ENCODE measurements around the gene FMNL2. TPM values are rescaled to one million over a fixed set of nuclear protein-coding genes. Genes with fewer than 3 reads are reported as not detected.

The FMNL2 gene
- polyA plus RNA-seq, 4 donors: 7.0 to 23.3 (median 8.7) TPM

DNA sequence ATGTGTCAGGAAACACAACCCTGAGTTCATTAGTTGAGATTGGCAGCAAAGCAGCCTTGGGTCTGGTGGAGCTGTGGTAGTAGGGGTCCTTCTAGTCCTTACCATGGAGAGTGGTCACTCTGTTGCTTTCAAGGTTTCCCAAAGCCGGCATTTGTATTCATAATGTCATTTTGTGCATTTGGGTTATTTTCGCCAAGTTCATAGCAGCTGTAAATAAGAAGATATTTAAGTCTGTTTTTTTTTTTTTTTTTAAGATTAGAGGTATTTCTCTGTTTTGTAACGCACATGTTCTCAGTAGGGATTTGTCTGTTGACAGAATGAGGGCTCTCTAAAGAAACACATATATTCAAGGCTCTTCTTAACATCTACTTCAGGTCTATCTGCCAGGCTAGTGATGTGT lies 268.2 kb downstream of the FMNL2 start:
- no peaks in the 10 kb centered on the region for H3K27me3 ChIP-seq (ENCODE audit: control insufficient read depth in 3 of 3, insufficient read depth in 3 of 3, low read length in 3 of 3)
- no peak for FAIRE-seq
- 90 to 96% (median 94%) methylated on average over 3 of the region's 3 CpGs for WGBS, 3 donors

DNA sequence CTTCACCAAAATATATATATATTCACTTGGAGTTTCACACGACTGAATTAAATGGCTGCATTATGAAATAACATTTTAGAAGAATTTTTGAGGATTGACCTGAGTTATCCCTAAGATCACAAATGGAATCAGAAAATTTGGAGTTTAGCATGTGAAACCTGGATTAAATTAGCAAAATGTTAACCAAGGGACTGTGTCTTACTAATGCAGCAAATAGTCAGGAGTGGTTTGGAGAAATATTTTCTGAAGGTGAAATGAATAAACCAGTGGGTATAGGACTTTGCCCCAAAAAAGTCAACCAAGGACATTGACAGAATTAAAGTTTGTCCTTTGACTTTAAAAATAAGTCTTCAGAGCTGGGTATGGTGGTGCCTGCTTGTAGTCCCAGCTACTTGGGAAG lies 271.1 kb downstream of the FMNL2 start:
- H3K4me3 ChIP-seq (ENCODE audit: low read depth in 1 of 3, low read length in 3 of 3): no peak overlapping the region
- H3K27ac ChIP-seq (ENCODE audit: low read depth in 1 of 3, low read length in 2 of 3): no peak overlapping the region
- H3K4me1 ChIP-seq (ENCODE audit: control insufficient read depth in 3 of 3, insufficient read depth in 2 of 3, low read depth in 1 of 3, low read length in 2 of 3): no peaks in the 10 kb centered on the region
- H3K36me3 ChIP-seq (ENCODE audit: control insufficient read depth in 3 of 3, insufficient read depth in 2 of 3, low read depth in 1 of 3, low read length in 3 of 3): peaks cover 0 to 8% (median 0%) of the 10 kb centered on the region in 3 donors
- no peaks in the 10 kb centered on the region for H3K9me3 ChIP-seq (ENCODE audit: control insufficient read depth in 2 of 2, insufficient read depth in 1 of 2, low read depth in 1 of 2, low read length in 1 of 2)
- DNase-seq (no peak), FAIRE-seq (no peak)
- H3K27me3 ChIP-seq (ENCODE audit: control insufficient read depth in 3 of 3, insufficient read depth in 3 of 3, low read length in 3 of 3): no peaks in the 10 kb centered on the region
- WGBS, 3 donors: 93 to 98% (median 93%) methylated on average over 1 of the region's 1 CpG

More for the DNA sequence above, 268.2 kb downstream of the FMNL2 start:
- H3K27ac ChIP-seq (ENCODE audit: low read depth in 1 of 3, low read length in 2 of 3): no peak overlapping the region
- peaks cover 0 to 6% (median 0%) of the 10 kb centered on the region in 3 donors for H3K36me3 ChIP-seq (ENCODE audit: control insufficient read depth in 3 of 3, insufficient read depth in 2 of 3, low read depth in 1 of 3, low read length in 3 of 3)
- no peak overlapping the region for H3K4me3 ChIP-seq (ENCODE audit: low read depth in 1 of 3, low read length in 3 of 3)
- no peaks in the 10 kb centered on the region for H3K4me1 ChIP-seq (ENCODE audit: control insufficient read depth in 3 of 3, insufficient read depth in 2 of 3, low read depth in 1 of 3, low read length in 2 of 3)
- no peaks in the 10 kb centered on the region for H3K9me3 ChIP-seq (ENCODE audit: control insufficient read depth in 2 of 2, insufficient read depth in 1 of 2, low read depth in 1 of 2, low read length in 1 of 2)
- DNase-seq: no peak

DNA sequence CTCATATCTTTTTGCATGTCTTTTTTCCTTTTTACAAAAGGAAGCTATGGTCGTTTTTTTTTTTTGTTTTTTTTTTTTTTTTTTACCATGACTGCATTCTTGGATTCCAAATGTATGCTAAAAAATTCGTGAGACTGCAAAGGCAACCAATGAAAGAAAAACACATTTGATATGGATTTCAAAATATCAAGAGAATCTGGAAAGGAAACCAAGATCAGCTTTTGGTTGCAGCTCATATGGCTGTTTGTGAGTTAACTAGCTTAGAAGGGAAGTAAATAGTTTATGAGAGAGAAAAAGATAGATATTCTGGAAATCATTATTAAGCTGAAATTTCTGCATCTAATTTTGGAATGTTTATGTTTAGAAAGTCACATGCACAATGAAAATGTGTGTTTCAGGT lies 272.0 kb downstream of the FMNL2 start:
- 45 to 65% (median 49%) methylated on average over 2 of the region's 2 CpGs for WGBS, 3 donors
- no peaks in the 10 kb centered on the region for H3K9me3 ChIP-seq (ENCODE audit: control insufficient read depth in 2 of 2, insufficient read depth in 1 of 2, low read depth in 1 of 2, low read length in 1 of 2)
- peaks cover 0 to 4% (median 2%) of the 10 kb centered on the region in 3 donors for H3K4me1 ChIP-seq (ENCODE audit: control insufficient read depth in 3 of 3, insufficient read depth in 2 of 3, low read depth in 1 of 3, low read length in 2 of 3)
- H3K4me3 ChIP-seq (ENCODE audit: low read depth in 1 of 3, low read length in 3 of 3): no peak overlapping the region
- DNase-seq (no peak), FAIRE-seq (no peak)
- no peaks in the 10 kb centered on the region for H3K27me3 ChIP-seq (ENCODE audit: control insufficient read depth in 3 of 3, insufficient read depth in 3 of 3, low read length in 3 of 3)
- H3K27ac ChIP-seq (ENCODE audit: low read depth in 1 of 3, low read length in 2 of 3): no peak overlapping the region
- H3K36me3 ChIP-seq (ENCODE audit: control insufficient read depth in 3 of 3, insufficient read depth in 2 of 3, low read depth in 1 of 3, low read length in 3 of 3): peaks cover 0 to 8% (median 0%) of the 10 kb centered on the region in 3 donors

DNA sequence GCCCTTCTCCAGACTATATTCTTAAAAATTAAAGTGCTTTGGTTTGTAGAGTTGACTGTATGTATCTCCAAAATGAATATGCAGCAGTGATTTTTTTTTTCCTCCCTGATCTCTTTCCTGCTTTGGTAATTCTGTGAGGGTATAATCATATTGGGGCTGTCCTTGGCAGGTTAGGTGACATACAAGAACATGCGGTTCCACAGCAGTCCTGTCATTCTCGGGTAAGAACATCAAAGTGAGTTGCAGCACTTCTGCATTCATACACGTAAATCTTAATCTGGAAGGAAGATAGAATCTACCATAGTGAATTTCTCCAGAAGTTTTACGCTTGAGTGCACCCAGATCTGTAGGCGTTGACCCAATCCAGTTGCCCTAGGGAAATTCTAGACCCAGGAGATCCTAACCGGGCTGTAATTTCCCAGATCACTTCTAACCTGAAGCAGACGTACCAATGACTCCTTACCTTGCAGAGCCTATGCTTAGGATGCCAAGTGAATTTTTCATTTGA lies 272.9 kb downstream of the FMNL2 start:
- Histone ChIP-seq H3K4me3 (ENCODE audit: low read depth in 1 of 3, low read length in 3 of 3) (no peak overlapping the region), H3K4me1 (ENCODE audit: control insufficient read depth in 3 of 3, insufficient read depth in 2 of 3, low read depth in 1 of 3, low read length in 2 of 3) (peaks cover 0 to 7% (median 2%) of the 10 kb centered on the region in 3 donors), H3K36me3 (ENCODE audit: control insufficient read depth in 3 of 3, insufficient read depth in 2 of 3, low read depth in 1 of 3, low read length in 3 of 3) (peaks cover 0 to 12% (median 0%) of the 10 kb centered on the region in 3 donors), H3K27ac (ENCODE audit: low read depth in 1 of 3, low read length in 2 of 3) (no peak overlapping the region), H3K9me3 (ENCODE audit: control insufficient read depth in 2 of 2, insufficient read depth in 1 of 2, low read depth in 1 of 2, low read length in 1 of 2) (no peaks in the 10 kb centered on the region), H3K27me3 (ENCODE audit: control insufficient read depth in 3 of 3, insufficient read depth in 3 of 3, low read length in 3 of 3) (no peaks in the 10 kb centered on the region)
- no peak for FAIRE-seq
- WGBS, 3 donors: 91% methylated on average over 7 of the region's 7 CpGs
- DNase-seq: no peak

DNA sequence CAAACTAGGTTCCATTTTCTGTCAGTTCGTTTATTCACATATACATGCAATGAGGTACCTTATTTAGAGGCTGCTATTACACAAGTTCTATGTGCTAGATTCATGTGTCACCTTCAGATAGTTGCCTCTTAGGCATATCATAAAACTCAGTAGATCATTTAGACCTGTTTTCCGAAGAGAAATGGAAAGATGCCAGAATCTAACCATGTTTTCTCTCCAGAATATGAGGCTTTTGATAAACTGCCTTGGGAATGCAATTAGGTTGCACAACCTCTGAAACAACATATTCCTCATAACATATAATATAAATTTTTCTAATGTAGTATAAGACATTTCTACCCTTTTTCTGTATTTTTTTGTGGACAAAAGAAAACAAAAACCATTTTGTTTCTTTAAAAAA lies 274.2 kb downstream of the FMNL2 start:
- 54 to 79% (median 61%) methylated on average over 2 of the region's 2 CpGs for WGBS, 3 donors
- H3K9me3 ChIP-seq (ENCODE audit: control insufficient read depth in 2 of 2, insufficient read depth in 1 of 2, low read depth in 1 of 2, low read length in 1 of 2): no peaks in the 10 kb centered on the region
- H3K36me3 ChIP-seq (ENCODE audit: control insufficient read depth in 3 of 3, insufficient read depth in 2 of 3, low read depth in 1 of 3, low read length in 3 of 3): peaks cover 0 to 12% (median 0%) of the 10 kb centered on the region in 3 donors
- H3K27ac ChIP-seq (ENCODE audit: low read depth in 1 of 3, low read length in 2 of 3): no peak overlapping the region
- H3K4me3 ChIP-seq (ENCODE audit: low read depth in 1 of 3, low read length in 3 of 3): no peak overlapping the region
- no peak for DNase-seq
- peaks cover 0 to 7% (median 2%) of the 10 kb centered on the region in 3 donors for H3K4me1 ChIP-seq (ENCODE audit: control insufficient read depth in 3 of 3, insufficient read depth in 2 of 3, low read depth in 1 of 3, low read length in 2 of 3)
- H3K27me3 ChIP-seq (ENCODE audit: control insufficient read depth in 3 of 3, insufficient read depth in 3 of 3, low read length in 3 of 3): no peaks in the 10 kb centered on the region
- no peak for FAIRE-seq

DNA sequence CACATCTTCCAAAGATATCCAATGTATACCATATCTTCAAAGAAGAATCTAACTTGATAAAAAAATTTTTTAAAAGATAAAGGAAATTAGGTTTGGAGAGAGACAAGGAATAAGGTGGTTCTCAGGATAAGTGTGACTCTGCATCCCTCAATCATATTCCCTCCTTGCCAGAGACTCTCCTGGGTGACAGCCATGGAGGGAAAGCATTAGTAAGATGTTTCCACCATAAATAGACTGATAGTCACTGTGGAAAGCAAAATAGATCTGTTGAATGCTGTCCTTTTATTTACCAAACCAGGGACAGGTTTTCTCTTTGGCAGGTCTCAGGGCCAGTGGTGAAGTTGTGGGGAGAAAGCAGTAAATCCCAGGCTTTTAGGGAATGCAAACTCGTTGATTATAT lies 274.7 kb downstream of the FMNL2 start:
- no peak overlapping the region for H3K4me3 ChIP-seq (ENCODE audit: low read depth in 1 of 3, low read length in 3 of 3)
- FAIRE-seq: no peak
- H3K36me3 ChIP-seq (ENCODE audit: control insufficient read depth in 3 of 3, insufficient read depth in 2 of 3, low read depth in 1 of 3, low read length in 3 of 3): peaks cover 0 to 12% (median 0%) of the 10 kb centered on the region in 3 donors
- no peaks in the 10 kb centered on the region for H3K27me3 ChIP-seq (ENCODE audit: control insufficient read depth in 3 of 3, insufficient read depth in 3 of 3, low read length in 3 of 3)
- H3K4me1 ChIP-seq (ENCODE audit: control insufficient read depth in 3 of 3, insufficient read depth in 2 of 3, low read depth in 1 of 3, low read length in 2 of 3): peaks cover 0 to 7% (median 2%) of the 10 kb centered on the region in 3 donors
- H3K27ac ChIP-seq (ENCODE audit: low read depth in 1 of 3, low read length in 2 of 3): no peak overlapping the region
- no peak for DNase-seq
- 25 to 88% (median 82%) methylated on average over 1 of the region's 1 CpG for WGBS, 3 donors
- H3K9me3 ChIP-seq (ENCODE audit: control insufficient read depth in 2 of 2, insufficient read depth in 1 of 2, low read depth in 1 of 2, low read length in 1 of 2): no peaks in the 10 kb centered on the region

DNA sequence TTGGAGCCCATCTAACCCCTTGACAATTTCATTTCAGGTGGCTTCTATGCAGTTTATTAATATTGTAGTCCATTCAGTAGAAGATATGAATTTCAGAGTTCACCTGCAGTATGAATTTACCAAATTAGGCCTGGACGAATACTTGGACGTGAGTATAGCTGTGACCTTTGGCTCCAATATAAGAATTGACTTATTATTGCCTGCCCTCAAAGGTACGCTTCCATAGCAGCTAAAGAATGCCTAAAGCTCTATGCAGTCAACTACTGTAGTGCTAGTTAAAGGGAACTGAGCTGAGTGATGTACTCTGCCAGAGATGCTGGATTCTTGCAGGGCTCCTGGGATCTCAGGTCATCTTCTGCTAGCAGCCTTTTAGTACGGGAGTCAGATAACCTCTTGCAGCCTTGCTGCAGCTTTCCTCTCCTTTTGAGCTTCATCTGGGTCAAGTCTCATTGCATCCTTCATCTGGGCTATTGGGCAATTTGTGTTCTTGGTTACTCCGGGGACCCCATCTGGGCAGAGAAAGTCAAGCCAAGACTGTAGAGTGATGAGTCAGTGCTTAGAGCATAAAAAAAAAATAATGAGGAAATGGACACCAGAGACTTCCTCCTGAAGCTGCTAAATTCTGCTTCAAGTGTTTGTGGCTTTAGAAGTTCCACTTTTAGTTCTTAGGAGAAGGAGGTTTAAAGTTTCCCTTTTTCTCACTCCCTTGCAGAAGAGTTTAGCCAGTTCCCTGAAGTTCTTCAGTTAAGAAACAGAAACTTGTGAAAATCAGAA lies 276.7 kb downstream of the FMNL2 start:
- no peak for FAIRE-seq
- no peaks in the 10 kb centered on the region for H3K9me3 ChIP-seq (ENCODE audit: control insufficient read depth in 2 of 2, insufficient read depth in 1 of 2, low read depth in 1 of 2, low read length in 1 of 2)
- H3K4me1 ChIP-seq (ENCODE audit: control insufficient read depth in 3 of 3, insufficient read depth in 2 of 3, low read depth in 1 of 3, low read length in 2 of 3): peaks cover 0 to 7% (median 2%) of the 10 kb centered on the region in 3 donors
- no peaks in the 10 kb centered on the region for H3K27me3 ChIP-seq (ENCODE audit: control insufficient read depth in 3 of 3, insufficient read depth in 3 of 3, low read length in 3 of 3)
- no peak overlapping the region for H3K4me3 ChIP-seq (ENCODE audit: low read depth in 1 of 3, low read length in 3 of 3)
- H3K36me3 ChIP-seq (ENCODE audit: control insufficient read depth in 3 of 3, insufficient read depth in 2 of 3, low read depth in 1 of 3, low read length in 3 of 3): peaks cover 0 to 6% (median 0%) of the 10 kb centered on the region in 3 donors
- H3K27ac ChIP-seq (ENCODE audit: low read depth in 1 of 3, low read length in 2 of 3): peak overlapping the region in 1 of 3 donors; percentile 33
- 35 to 45% (median 43%) methylated on average over 5 of the region's 5 CpGs for WGBS, 3 donors
- DNase-seq: peak; percentile 20 to 53

DNA sequence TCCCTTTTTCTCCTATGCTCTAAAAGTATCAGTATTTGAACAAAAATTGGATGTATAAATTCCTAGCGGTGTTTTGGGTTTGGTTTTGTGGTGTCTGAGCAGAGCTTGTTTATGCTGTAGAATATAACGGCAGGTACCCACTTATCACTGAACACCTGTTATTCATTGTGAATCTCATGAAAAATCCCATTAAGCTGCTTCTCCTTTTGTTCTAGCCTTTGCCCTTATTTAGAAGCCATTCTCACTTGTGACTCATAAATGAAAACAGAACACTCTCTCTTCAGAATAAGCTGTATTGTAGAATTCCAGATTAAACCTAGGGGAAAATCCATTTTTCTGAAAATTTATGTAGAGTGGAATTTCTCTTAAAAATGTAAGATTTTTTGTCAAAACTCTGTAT lies 278.3 kb downstream of the FMNL2 start:
- Histone ChIP-seq H3K27me3 (ENCODE audit: control insufficient read depth in 3 of 3, insufficient read depth in 3 of 3, low read length in 3 of 3) (no peaks in the 10 kb centered on the region), H3K27ac (ENCODE audit: low read depth in 1 of 3, low read length in 2 of 3) (no peak overlapping the region), H3K9me3 (ENCODE audit: control insufficient read depth in 2 of 2, insufficient read depth in 1 of 2, low read depth in 1 of 2, low read length in 1 of 2) (no peaks in the 10 kb centered on the region), H3K36me3 (ENCODE audit: control insufficient read depth in 3 of 3, insufficient read depth in 2 of 3, low read depth in 1 of 3, low read length in 3 of 3) (peaks cover 0 to 6% (median 0%) of the 10 kb centered on the region in 3 donors), H3K4me1 (ENCODE audit: control insufficient read depth in 3 of 3, insufficient read depth in 2 of 3, low read depth in 1 of 3, low read length in 2 of 3) (peaks cover 0 to 7% (median 2%) of the 10 kb centered on the region in 3 donors), H3K4me3 (ENCODE audit: low read depth in 1 of 3, low read length in 3 of 3) (no peak overlapping the region)
- no peak for FAIRE-seq
- 72 to 79% (median 77%) methylated on average over 2 of the region's 2 CpGs for WGBS, 3 donors
- DNase-seq: no peak
